HG03045 (cell line): ENCODE measurements around the gene DNAJC9.
"Not testable (repeated sequence)": the region's sequence is repeated elsewhere in the genome, so short reads cannot be mapped to it uniquely, and the experiment has no call there.

ENCODE experiments used
- ATAC-seq: cut with Tn5 transposase; IDR thresholded peaks from one replicate; pipeline ENCODE4 v1.9.1; 2021; ENCODE audit warnings: mild to moderate bottlenecking, moderate library complexity; ENCODE audit not compliant: unreplicated experiment

The DNAJC9 gene

DNA sequence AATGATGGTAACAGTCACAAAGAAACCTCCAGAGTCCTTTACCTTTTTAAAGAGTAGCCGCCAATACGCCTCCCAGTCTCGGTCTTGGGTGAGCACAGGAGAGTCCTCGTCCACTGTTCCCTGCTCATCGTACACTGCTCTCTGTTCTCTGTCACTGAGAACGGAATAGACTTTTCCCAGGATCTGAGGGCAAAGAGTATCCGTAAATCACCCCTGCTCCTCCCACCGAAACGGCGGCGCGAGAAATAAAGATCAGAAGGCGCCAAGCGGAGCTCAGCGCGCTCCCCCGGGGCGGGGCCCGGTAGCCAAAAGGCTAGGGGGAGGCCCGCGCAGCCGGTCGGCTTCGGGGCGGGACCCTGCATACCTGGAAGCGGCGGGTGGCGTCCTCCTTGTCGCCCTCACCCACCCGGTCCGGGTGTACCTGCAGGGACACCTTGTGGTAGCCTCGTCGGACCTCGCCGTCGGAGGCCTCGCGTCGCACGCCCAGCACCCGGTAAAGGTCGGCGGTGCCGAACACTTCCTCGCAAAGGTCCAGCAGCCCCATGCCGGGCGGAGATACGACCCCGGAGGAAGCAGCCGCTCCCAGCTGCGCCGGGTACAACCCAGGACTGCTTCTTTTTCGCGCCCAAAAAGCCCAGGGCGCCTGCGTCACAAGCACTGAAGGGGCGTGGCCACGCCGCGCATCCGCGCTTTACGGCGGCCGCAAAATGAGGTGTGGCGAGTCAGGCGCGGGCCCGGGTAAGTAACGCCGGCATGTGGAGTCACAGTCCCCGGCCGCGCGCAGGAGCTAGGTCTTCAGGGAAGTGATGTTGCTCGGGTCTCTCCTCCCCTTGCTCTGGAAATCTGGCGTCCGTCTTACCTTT, at the start of gene DNAJC9:
Gene DNAJC9, minus strand, starts transcription at position 610 of the 863 bp plus-strand sequence. Its CDS starts 66 bp downstream, at position 544.
- peak; percentile 84 for ATAC-seq

GRCh38 chr10:73293461-73293860, 46.4 kb upstream of the DNAJC9 start:
- no peak for ATAC-seq

DNA sequence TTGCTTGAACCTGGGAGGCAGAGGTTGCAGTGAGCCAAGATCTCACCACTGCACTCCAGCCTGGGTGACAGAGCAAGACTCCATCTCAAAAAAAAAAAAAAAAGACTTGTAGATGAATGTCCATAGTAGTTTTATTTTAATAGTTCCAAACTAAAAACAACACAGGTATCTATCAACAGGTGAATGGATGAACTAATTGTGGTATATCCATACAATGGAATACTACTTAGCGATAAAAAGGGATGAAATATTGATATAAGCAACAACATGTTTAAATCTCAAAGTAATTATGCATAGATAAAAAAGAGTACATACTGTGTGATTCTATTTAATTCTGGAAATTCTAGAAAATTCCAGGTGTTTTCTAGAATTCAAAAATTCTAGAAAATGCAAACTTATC, 42.9 kb upstream of the DNAJC9 start:
- no peak for ATAC-seq

GRCh38 chr10:73287441-73287840, 40.4 kb upstream of the DNAJC9 start:
- ATAC-seq: no peak

GRCh38 chr10:73281097-73281496, 34.0 kb upstream of the DNAJC9 start:
- no peak for ATAC-seq

- ATAC-seq: no peak
Observed at GRCh38 chr10:73264423-73264822, 17.4 kb upstream of the DNAJC9 start.

DNA sequence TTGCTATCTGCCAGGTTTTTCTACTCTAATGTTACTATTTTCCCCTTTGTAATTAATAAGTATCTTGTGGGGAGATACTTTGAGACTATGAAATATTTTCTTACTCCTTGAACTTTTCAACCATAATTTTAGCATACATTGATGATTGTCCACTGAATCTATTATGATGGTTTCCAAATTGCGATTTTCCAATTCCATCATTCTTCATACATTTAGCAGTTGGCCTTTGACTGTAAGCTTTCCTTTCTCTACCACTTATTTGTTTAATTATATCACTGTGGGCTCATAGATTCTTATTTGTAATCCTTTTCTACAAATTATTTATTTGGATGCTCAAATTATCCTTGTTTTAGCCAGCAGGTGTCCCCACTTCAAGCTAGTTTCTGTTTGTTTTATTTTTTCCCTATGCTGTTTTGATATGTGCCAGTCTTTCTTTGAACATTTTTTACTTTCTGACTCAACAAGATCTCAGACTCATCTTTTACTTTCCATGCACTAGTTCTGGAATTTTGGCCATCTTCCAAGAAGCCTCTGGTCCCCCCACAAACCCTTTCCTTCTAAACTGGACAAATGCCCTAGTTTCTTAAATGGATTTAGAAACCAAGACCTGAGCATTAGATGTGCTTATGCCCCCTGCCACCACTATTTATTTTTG, 16.8 kb upstream of the DNAJC9 start:
- ATAC-seq: no peak

DNA sequence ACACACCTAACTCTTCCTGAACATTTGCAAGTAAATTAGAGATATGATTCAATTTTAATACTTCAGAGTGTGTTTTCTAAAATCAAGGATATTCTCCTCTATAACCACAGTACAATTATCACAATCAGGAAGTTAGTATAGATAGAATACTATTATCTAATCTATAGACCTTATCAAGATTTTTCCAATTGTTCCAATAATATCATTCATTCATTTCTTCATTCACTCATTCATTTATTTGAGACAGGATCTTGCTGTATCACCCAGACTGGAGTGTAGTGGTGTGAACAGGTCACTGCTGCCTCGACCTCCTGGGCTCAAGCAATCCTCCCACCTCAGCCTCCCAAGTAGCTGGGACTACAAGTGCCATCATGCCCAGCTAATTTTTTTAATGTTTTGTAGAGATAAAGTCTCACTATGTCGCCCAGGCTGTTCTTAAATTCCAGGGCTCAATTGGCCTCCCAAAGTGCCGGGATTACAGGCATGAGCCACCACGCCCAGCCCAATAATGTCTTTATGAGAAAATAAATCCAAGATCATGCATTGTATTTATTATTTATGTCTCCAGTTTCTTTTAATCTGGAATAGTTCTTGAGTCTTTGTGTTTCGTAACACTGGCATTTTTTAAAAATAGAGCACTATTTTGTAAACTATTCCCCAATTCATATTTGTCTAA, 16.0 kb upstream of the DNAJC9 start:
- no peak for ATAC-seq

- ATAC-seq: no peak
Observed at GRCh38 chr10:73262105-73262730, 15.2 kb upstream of the DNAJC9 start.

GRCh38 chr10:73261362-73261995, 14.4 kb upstream of the DNAJC9 start:
- ATAC-seq: no peak

DNA sequence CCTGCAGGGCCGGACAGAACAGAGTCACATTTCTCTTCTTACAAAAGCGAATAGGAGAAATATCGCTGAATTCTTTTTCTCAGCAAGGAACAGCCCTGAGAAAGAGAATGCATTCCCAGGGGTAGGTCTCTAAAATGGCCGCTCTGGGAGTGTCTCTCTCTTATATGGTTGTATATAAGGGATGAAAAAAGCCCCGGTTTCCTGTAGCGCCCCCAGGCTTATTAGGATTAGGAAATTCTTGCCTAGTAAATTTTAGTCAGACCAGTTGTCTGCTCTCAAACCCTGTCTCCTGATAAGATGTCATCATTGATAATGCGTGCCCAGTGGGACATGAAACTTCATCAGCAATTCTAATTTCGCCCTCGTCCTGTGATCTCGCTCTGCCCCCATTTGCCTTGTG, 11.6 kb upstream of the DNAJC9 start:
- not testable (repeated sequence) for ATAC-seq

GRCh38 chr10:73253225-73253555, 6.1 kb upstream of the DNAJC9 start:
- no peak for ATAC-seq

GRCh38 chr10:73252445-73253224, 5.6 kb upstream of the DNAJC9 start, which contains the start of gene MRPS16:
TSS of gene MRPS16 (minus strand) at chr10:73252644. CDS start at chr10:73252482, 162 bp downstream.
- peak; percentile 81 for ATAC-seq

DNA sequence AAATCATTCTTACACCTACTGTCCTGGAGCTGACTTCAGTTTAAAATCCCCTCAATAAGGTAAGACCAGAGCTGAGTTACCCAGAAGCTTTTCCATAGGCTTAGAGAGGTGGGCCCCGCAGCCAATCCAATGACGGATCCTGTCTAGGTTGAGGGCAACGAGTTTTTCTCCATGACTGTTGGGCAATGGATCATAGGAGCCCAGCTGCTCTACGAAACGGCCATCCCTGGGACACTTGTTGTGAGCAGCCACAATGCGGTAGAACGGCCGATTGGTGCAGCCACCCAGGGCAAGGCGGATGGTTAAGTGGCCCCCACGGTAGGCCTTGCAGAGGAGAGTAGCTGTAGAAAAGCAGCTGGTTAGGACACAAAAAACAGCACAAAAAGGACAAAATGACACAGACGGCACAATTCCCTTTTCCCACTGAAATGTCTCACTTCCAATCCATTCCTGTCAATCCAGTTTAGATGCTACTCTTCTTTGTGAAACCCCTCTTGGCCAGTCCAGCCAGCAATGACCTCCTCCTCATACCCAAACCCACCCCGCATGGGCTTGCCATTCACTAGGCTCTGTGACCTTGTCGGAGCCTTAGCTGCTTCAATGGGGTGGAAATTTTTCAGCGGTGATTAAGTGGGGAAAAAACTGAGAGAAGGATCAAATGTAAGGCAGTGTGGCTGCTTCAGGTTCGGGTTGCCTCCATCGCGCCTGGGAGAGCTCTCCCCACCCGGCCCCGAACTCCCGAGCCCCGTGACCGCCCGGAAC, 4.8 kb upstream of the DNAJC9 start:
- peak; percentile 43 for ATAC-seq

- ATAC-seq: no peak
Observed at GRCh38 chr10:73248259-73248724, 1.2 kb upstream of the DNAJC9 start.

DNA sequence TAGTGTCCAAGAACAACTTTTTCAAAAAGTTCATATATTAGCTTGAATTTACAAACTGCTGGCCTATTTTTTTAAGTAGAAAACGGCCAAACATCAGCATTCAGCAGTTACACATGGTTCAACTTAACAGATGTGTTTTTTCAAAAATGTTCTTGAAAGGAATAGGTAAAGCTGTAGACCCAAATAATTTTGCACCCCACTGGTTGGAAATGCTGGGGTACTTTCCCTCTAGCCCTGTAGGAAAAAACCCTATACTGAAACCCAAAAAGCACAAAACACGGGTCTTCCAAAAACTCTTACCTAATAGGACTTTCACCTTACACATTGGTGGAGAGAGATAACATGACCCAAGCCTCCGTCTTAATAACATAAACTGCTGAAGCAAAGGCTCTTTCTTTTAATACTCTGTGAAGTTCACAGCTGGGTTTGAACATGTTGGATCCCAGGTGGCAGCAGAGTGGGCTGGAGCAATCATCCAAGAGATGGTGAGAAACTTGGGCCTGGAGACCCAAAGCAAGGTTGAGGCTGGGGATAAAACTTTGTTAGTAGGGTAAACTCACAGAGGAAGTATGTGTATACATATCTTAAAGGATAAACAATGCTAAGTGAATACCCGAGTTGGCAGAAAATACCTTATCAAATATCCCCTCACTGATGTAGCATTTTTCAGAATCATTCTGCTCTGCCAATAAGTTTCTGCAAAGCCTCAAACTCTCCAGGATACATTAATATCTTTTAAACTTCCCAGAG, 629 bp upstream of the DNAJC9 start:
- no peak for ATAC-seq

GRCh38 chr10:73246322-73246645, 771 bp downstream of the DNAJC9 start:
- ATAC-seq: no peak

GRCh38 chr10:73244866-73245477, 2.1 kb downstream of the DNAJC9 start:
- ATAC-seq: no peak
